Measurements from ENCODE around the gene B4GALT6.

Gene B4GALT6

GRCh38 chr18:31595121-31595771, 89.1 kb downstream of the B4GALT6 start:
- no peak for DNase-seq (ENCODE audit: low read depth in 3 of 3)

GRCh38 chr18:31592506-31593157, 91.7 kb downstream of the B4GALT6 start:
- DNase-seq (ENCODE audit: low read depth in 3 of 3): no peak

- no peak for DNase-seq (ENCODE audit: low read depth in 3 of 3)
These were observed 92.8 kb downstream of the B4GALT6 start, which contains the start of gene TTR for GRCh38 chr18:31591628-31592027. TSS of gene TTR (plus strand) at chr18:31591877. CDS start at chr18:31591903, 26 bp downstream.

- DNase-seq (ENCODE audit: low read depth in 3 of 3): no peak
These were observed 93.3 kb downstream of the B4GALT6 start for GRCh38 chr18:31591113-31591512.

DNA sequence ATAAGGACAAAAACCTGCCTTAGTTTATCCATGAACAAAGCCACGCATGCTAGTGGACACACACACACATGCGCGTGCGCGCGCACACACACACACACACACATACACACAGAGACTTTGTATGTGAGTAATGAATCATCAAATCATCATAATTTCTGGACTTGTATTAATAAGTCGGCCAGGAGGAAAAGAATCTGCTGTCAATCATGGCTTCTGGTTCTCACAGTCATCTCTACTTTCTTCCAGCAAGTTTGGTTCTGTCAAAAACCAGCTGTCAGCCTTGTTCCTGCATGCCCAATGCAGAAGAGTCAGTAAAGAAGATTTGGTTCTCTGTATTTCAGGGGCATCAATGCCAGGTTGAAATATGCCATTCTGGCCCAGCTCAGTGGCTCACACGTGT, 93.8 kb downstream of the B4GALT6 start:
- DNase-seq (ENCODE audit: low read depth in 3 of 3): no peak

DNA sequence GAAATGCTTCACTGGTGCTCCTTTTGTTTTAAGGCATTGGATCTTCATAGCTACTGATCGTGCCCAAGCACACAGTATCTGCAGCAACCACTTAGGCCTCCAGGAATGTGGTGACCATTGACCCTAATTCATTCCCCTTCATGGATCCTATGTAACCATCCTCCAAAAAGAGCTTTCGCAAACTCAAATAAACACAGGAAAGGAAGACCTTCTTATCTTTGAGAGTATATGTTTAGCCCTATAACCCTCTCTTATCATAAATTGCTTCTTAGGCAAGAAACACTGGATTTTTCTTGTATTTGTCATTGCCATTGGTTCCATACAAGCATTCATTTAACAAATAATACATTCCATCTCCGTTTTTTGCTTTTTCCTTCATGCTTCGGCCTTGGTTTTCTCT, 96.9 kb downstream of the B4GALT6 start:
- DNase-seq (ENCODE audit: low read depth in 3 of 3): no peak

DNA sequence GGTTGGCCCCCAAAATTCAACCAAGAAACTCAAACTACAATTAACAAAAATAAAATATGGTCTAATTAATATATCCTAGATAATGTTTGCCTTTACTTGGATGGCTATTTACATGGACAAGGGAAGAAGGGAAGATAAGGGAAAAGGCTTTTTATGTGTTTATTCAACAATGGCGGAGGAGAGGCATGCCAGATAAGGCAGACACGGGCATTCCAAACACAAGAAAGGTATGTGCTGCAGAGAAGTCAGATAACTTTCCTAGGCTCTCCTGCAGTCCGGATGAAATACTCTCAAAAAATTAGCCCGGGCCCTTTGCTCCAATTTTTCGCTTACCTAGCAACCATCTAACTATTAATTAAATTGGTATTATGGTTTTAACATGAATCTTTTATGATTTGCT, 97.8 kb downstream of the B4GALT6 start:
- no peak for DNase-seq (ENCODE audit: low read depth in 3 of 3)

DNA sequence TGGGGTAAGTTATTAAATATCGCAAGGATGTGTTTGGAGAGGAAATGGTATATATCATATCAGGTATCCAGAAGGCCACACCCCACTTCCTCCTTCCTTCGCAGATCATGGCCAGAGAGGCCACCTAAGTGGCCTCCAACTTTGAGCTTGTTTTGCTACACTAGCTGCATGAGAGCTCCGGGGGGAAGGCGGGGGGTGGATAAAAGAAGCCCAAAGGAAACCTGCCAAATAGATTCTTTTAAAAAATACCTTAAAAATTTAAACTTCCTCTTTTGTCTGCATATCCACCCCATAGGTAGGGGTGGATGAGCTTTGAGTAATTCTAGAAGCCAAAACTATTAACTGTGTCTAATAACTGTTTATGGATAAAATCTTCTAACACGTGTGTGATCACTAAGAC, 98.4 kb downstream of the B4GALT6 start:
- no peak for DNase-seq (ENCODE audit: low read depth in 3 of 3)

DNA sequence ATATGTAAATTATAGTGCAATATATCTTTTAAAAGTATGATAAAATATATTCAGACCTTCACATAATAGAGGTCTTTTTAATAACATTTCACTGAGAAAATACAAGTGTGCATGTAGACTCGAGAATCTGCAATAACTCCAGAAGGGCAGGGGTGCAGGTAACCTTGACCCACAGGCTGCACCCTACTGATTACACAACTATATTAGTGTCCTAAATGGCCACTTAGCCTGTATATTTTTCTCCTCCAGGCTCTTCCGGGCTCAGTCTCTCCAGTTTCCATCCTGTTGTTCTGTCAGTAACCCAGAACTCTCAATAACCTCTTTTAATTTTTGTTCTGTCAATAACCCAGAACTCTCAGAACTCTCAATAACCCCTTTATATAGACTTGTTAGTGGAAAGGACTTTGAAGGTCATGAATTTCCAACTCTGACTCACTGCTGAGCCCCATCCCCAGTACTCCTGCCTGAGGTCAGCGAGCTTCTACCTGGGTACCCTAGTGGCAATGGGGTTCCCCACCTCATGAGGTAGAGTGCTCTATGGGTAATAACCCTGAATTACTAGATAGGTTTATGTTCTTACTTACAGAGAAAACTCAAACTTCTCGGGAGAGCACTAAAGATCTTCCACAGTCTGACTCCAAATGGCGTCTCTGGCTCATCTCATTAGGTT, 101.1 kb downstream of the B4GALT6 start:
- DNase-seq (ENCODE audit: low read depth in 3 of 3): no peak

DNA sequence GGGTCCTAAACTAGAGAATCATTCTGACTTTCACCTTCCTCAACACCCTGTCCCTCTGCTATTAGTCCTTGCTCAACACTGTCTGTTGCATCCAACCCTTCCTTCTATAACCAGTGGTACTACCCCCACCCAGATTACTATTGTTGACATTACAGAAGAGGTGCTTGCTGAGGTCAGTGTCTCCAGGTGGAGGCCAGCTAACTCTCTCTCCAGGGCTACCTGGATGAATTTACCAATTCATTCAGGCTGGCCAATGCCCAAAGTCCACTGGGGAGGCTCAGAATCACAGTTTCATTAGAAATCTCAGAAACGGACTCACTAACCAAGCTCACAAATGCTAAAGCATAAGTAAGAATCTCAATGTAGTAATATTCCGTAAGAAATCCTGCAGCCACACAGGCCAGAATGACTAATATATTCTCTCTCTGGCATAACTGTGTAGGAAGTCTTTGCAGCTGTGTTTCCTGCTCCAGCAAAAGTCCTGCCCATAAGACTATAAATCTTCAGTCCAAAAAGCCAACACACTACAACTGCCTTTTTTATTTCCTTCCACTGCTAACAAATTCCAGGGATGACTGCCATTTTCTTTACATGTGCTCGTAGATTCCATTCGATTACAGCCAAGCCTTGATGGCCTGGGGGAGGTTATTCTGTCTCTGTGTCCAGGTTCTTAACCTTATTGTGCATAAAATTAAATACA, 102.7 kb downstream of the B4GALT6 start:
- DNase-seq (ENCODE audit: low read depth in 3 of 3): no peak

GRCh38 chr18:31579375-31579774, 105.0 kb downstream of the B4GALT6 start:
- DNase-seq (ENCODE audit: low read depth in 3 of 3): no peak

DNA sequence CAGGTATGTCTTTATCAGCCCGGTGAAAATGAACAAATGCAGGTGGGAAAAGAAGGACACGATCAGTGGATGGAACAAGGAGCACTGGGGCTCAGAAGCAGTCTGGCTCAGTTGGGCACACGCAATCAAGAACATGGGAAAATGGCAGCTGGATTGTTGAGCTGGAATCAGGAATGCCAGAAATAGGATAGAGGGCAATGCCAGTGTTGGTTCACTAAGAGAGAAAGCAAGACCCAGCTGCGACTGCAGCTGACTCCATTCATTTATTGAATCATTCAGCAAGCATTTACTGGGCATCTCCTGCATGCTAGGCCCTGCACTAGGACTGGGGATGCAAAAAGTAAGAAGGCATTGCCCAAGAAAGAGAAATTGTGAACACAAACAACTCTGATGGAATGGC, 106.3 kb downstream of the B4GALT6 start:
- no peak for DNase-seq (ENCODE audit: low read depth in 3 of 3)

DNA sequence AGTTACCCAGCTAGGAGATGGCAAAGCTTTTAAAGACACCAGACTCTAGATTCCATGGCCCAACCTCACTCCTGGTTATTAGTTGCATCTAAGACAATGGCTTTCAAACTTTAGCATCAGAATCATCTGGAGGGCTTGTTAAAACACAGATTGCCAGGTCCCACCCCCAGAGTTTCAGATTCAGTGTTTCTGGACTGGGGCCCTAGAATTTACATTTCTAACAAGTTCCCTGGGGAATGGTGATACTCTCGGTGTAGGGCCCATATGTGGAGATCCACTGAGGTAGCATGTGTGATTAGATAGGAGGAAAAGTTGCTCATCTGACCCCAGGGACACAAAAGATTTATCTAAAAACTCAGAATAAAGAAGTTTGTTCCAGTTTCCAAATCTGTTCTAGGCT, 107.2 kb downstream of the B4GALT6 start:
- DNase-seq (ENCODE audit: low read depth in 3 of 3): no peak

GRCh38 chr18:31576670-31577069, 107.7 kb downstream of the B4GALT6 start:
- no peak for DNase-seq (ENCODE audit: low read depth in 3 of 3)

DNA sequence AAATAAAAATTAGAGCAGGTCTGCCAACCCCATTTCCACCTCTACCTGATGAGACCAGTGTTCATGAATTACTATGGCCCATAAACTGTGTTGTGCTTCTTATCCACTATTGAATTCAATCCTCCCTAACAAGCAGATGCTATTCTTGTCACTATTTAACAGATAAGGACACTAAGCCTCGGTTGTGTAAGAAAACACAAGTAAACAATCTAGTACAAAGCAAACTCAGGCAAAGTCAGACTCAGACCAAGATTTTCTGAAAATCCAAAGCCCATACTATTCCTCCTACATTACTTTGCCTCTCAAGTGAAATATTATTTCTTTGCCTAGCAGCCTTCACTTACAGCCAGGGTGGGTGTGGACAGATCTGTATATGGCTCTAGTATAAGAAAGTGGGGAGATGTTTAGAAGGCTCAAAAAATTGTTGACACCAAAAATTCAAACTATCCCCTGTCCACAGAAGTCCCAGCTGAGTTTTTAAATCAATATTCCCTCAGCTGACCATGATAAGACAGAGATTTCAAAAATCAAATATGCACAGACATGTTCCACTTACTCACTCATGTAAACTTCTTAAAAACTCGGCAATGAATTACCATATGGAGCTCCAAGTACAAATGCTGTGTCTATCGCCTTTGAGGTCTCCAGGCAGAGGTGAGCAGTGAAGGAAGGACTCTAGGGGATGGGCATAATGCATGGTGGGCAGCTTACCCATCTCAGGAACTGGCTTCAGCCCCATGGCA, 108.7 kb downstream of the B4GALT6 start:
- DNase-seq (ENCODE audit: low read depth in 3 of 3): no peak

- DNase-seq (ENCODE audit: low read depth in 3 of 3): no peak
These were observed 110.0 kb downstream of the B4GALT6 start for GRCh38 chr18:31574359-31574758.

Measured in stimulated activated CD4-positive, alpha-beta T cell treated with anti-CD3 and anti-CD28 coated beads, TNF-alpha, amount 100 ng/mL, for 24 hours (primary cell).